Parathyroid adenoma (tissue), 2 donors: ENCODE data around the gene ARHGAP8.

Experiments
- H2AFZ ChIP-seq: fragments of 300-600 bp; sonication (generic); one replicate; pipeline ENCODE4 v1.7.0; 2017; ENCODE audit warnings: antibody characterized with exemption, mild to moderate bottlenecking
- H3K27ac ChIP-seq: fragments of 300-600 bp; sonication (generic); one replicate; pipeline ENCODE4 v1.7.0; 2017
- H3K27me3 ChIP-seq: fragments of 300-600 bp; sonication (generic); one replicate; pipeline ENCODE4 v1.7.0; 2017; ENCODE audit warnings: low read length; ENCODE audit not compliant: control insufficient read depth, insufficient read depth
- H3K36me3 ChIP-seq: fragments of 300-600 bp; sonication (generic); one replicate; pipeline ENCODE4 v1.7.0; 2017; ENCODE audit warnings: low read length; ENCODE audit not compliant: control insufficient read depth, insufficient read depth
- H3K4me1 ChIP-seq: fragments of 300-600 bp; sonication (generic); one replicate; pipeline ENCODE4 v1.7.0; 2017; ENCODE audit warnings: control low read depth
- H3K4me2 ChIP-seq: fragments of 300-600 bp; sonication (generic); one replicate; pipeline ENCODE4 v1.7.0; 2017; ENCODE audit warnings: low read length
- H3K4me3 ChIP-seq: fragments of 300-600 bp; sonication (generic); one replicate; pipeline ENCODE4 v1.7.0; 2017; ENCODE audit warnings: low read depth, low read length
- H3K79me2 ChIP-seq: fragments of 300-600 bp; sonication (generic); one replicate; pipeline ENCODE4 v1.7.0; 2017; ENCODE audit warnings: control low read depth
- H3K9ac ChIP-seq: fragments of 300-600 bp; sonication (generic); one replicate; pipeline ENCODE4 v1.7.0; 2017; ENCODE audit warnings: mild to moderate bottlenecking
- H3K9me3 ChIP-seq: fragments of 300-600 bp; sonication (generic); one replicate; pipeline ENCODE4 v1.7.0; 2017; ENCODE audit warnings: low read length; ENCODE audit not compliant: control insufficient read depth
- TF ChIP-seq, protein P1 (sequence below): fragments of 300-600 bp; sonication (generic); IDR thresholded peaks from one replicate; pipeline ENCODE4 v1.7.0; 2017; ENCODE audit warnings: antibody characterized with exemption, mild to moderate bottlenecking
- donor health status: primary hyperparathyroidism.

The ARHGAP8 gene

GRCh38 chr22:44865193-44866057 is 113.0 kb downstream of the ARHGAP8 start:
- Histone ChIP-seq H2AFZ (no peak overlapping the region), H3K36me3 (no peaks in the 10 kb centered on the region), H3K4me2 (no peak overlapping the region), H3K4me1 (no peaks in the 10 kb centered on the region), H3K27ac (no peak overlapping the region), H3K4me3 (no peak overlapping the region), H3K9me3 (no peaks in the 10 kb centered on the region), H3K9ac (no peak overlapping the region), H3K27me3 (no peaks in the 10 kb centered on the region), H3K79me2 (no peaks in the 10 kb centered on the region)
- TF ChIP-seq, protein P1, sequence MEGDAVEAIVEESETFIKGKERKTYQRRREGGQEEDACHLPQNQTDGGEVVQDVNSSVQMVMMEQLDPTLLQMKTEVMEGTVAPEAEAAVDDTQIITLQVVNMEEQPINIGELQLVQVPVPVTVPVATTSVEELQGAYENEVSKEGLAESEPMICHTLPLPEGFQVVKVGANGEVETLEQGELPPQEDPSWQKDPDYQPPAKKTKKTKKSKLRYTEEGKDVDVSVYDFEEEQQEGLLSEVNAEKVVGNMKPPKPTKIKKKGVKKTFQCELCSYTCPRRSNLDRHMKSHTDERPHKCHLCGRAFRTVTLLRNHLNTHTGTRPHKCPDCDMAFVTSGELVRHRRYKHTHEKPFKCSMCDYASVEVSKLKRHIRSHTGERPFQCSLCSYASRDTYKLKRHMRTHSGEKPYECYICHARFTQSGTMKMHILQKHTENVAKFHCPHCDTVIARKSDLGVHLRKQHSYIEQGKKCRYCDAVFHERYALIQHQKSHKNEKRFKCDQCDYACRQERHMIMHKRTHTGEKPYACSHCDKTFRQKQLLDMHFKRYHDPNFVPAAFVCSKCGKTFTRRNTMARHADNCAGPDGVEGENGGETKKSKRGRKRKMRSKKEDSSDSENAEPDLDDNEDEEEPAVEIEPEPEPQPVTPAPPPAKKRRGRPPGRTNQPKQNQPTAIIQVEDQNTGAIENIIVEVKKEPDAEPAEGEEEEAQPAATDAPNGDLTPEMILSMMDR = no peak

DNA sequence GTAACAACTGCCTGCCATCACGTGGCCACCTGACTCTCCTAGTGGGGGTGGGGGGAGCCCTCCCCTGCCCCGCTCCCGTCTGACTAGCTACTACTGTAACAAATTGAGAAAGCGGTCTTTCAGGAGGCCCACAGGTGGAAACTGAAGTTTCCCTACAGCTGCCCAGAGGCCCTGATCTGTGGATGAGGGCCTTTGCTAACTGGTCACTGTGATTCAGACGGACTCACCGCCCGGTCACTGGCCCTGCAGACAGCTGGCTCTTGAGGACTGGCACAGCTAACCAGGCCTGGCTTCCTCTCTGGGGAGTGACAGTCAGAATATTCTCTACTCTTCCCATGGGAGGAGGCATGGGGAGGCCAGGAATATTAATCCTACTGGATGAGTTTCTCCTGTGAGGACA is 116.8 kb downstream of the ARHGAP8 start:
- Histone ChIP-seq H3K27me3 (no peaks in the 10 kb centered on the region), H3K4me1 (no peaks in the 10 kb centered on the region), H3K9me3 (no peaks in the 10 kb centered on the region), H3K36me3 (no peaks in the 10 kb centered on the region), H3K79me2 (no peaks in the 10 kb centered on the region), H3K27ac (no peak overlapping the region), H3K9ac (no peak overlapping the region), H3K4me3 (no peak overlapping the region), H2AFZ (no peak overlapping the region), H3K4me2 (no peak overlapping the region)
- TF ChIP-seq, protein P1 = no peak

DNA sequence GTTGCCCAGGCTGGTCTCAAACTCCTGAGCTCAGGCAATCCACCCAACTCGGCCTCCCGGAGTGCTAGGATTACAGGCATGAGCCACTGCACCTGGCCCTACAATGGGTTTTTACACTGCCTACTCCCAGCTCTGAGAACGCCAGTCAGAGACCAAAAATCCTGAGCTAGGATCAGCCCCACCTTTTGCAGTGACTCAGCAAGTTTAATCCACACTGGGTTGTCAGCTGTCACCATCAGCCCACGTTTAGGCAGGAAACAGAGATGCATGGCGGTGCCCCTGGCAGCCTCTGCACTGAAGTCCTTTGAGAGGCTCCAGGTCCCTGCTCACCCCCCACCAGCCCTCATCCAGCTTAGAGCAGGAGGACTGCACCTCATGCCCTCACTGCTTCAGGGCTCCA is 117.6 kb downstream of the ARHGAP8 start:
- no peak overlapping the region for H3K4me3 ChIP-seq
- no peak overlapping the region for H3K4me2 ChIP-seq
- no peaks in the 10 kb centered on the region for H3K4me1 ChIP-seq
- no peaks in the 10 kb centered on the region for H3K9me3 ChIP-seq
- TF ChIP-seq, protein P1 = no peak
- no peaks in the 10 kb centered on the region for H3K79me2 ChIP-seq
- H2AFZ ChIP-seq = no peak overlapping the region
- H3K36me3 ChIP-seq = no peaks in the 10 kb centered on the region
- H3K27ac ChIP-seq = no peak overlapping the region
- H3K27me3 ChIP-seq = no peaks in the 10 kb centered on the region
- no peak overlapping the region for H3K9ac ChIP-seq

- H2AFZ ChIP-seq = no peak overlapping the region
- no peaks in the 10 kb centered on the region for H3K27me3 ChIP-seq
- no peak overlapping the region for H3K9ac ChIP-seq
- H3K27ac ChIP-seq = no peak overlapping the region
- H3K4me2 ChIP-seq = no peak overlapping the region
- TF ChIP-seq, protein P1 = no peak
- H3K36me3 ChIP-seq = no peaks in the 10 kb centered on the region
- no peaks in the 10 kb centered on the region for H3K4me1 ChIP-seq
- H3K4me3 ChIP-seq = no peak overlapping the region
- no peaks in the 10 kb centered on the region for H3K9me3 ChIP-seq
- H3K79me2 ChIP-seq = no peaks in the 10 kb centered on the region
Observed at GRCh38 chr22:44871782-44872181, 119.4 kb downstream of the ARHGAP8 start.

- H3K27ac ChIP-seq = no peak overlapping the region
- H3K27me3 ChIP-seq = no peaks in the 10 kb centered on the region
- H3K9me3 ChIP-seq = no peaks in the 10 kb centered on the region
- no peak overlapping the region for H3K4me3 ChIP-seq
- H3K9ac ChIP-seq = no peak overlapping the region
- no peak overlapping the region for H3K4me2 ChIP-seq
- TF ChIP-seq, protein P1 = no peak
- H3K36me3 ChIP-seq = no peaks in the 10 kb centered on the region
- no peak overlapping the region for H2AFZ ChIP-seq
- H3K4me1 ChIP-seq = no peaks in the 10 kb centered on the region
- H3K79me2 ChIP-seq = no peaks in the 10 kb centered on the region
Observed at GRCh38 chr22:44876921-44877320, 124.5 kb downstream of the ARHGAP8 start.
